ENCODE data around the gene AMMECR1L.
"Not testable (repeated sequence)": the region's sequence is repeated elsewhere in the genome, so short reads cannot be mapped to it uniquely, and the experiment has no call there.

AMMECR1L gene

GRCh38 chr2:127885780-127886592, at the start of gene AMMECR1L:
AMMECR1L (minus strand) TSS chr2:127885956; CDS start chr2:127874234, 11,722 bp downstream.
- peak; percentile 78 for DNase-seq

GRCh38 chr2:127935337-127935736, 49.6 kb upstream of the AMMECR1L start:
- no peak for DNase-seq

- no peak for DNase-seq
Measured at GRCh38 chr2:127932199-127932876, 46.6 kb upstream of the AMMECR1L start.

GRCh38 chr2:127929449-127929848, 43.7 kb upstream of the AMMECR1L start:
- DNase-seq, result no peak

DNA sequence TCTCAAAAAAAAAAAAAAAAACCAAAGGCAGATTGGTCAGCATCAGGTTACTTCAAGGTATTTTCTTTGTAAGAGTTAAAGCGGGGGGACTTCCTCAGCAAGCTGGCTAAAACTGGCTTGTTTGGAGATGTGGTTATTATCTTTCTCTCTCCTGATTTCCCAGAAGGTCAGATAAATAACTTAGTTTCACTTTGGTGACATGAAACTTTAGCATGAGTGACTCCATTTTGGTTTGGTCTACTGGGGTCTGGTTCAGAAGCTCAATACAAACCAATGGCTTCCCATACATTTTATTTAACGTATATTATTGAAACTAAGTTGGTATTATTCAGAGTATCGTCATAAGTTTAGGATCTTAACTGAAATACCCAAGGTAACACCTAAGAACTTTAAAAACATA, 41.6 kb upstream of the AMMECR1L start:
- no peak for DNase-seq

DNA sequence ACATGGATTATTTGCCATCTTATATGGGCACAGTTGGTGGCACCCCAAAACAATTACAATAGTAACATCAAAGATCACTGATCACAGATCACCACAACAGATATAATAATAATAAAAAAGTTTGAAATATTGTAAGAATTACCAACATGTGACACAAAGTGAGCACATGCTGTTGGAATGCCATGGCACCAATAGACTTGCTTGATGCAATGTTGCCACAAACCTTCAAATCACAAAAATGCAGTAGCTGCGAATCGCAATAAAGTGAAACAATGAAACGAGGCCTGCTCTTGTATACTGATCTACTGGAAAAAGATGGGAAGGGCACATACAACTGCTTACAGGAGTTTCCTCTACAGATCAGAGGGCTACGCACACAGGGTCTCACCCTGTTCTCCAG, 32.2 kb upstream of the AMMECR1L start:
- no peak for DNase-seq

DNA sequence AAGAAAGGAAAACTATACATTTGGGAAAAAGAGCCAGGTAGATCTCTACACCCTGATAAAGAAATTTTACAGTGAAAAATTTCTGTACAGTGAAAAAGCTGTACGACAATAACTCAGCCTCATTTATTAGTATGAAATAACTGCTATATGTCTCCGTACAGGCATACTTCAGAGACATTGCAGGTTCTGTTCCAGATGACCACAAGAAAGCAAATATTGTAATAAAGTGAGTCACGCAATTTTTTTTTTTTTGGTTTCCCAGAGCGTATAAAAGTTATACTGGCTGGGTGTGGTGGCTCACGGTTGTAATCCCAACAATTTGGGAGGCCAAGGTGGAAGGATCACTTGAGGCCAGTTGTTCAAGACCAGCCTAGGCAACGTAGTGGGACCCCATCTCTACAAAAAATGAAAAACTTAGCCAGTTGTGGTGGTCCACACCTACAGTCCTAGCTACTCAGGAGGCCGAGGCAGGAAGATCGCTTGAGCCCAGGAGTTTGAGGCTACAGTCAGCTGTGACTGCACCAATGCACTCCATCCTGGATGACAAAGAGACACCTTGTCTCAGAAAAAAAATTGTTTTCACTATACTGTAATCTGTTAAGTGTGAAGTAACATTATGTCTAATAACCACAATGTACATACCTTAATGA, 28.2 kb upstream of the AMMECR1L start:
- no peak for DNase-seq

GRCh38 chr2:127911737-127912136, 26.0 kb upstream of the AMMECR1L start:
- DNase-seq, result no peak

DNA sequence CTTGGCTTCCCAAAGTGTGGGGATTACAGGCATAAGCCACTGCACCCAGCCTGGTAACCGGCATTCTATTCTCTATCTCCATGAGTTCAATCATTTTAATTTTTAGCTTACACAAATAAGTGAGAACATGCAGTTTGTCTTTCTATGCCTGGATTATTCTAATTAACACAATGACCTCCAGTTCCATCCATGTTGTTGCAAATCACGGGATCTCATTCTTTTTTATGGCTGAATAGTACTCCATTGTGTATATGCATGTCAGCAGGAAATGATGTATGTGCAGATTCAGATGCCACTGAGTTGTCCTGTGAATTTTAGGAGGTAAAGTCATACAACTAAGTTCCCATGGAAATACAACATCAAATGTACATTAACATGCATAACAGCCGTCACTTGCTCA, 24.7 kb upstream of the AMMECR1L start:
- no peak for DNase-seq

DNA sequence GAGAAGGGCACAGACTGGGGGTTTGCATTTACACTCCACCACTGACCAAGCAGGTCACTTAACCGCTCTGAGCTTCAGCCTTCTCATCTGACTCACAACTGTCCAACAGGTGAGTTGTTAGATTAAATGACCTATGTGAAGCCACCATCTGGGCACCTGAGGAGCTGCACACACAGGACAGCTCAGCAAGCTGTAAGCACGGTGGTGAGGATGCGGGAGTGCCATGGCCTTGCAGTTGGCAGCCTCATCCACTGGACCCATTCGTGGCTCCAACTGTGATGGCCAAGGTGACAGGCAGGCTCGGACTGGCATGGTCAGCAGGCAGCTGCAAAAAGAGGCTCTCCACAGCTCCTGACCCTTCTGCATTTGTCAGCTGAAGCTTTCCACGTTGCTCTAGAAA, 23.3 kb upstream of the AMMECR1L start:
- no peak for DNase-seq

- not testable (repeated sequence) for DNase-seq
Measured at GRCh38 chr2:127907733-127908400, 22.1 kb upstream of the AMMECR1L start.

- DNase-seq, result no peak
Measured at GRCh38 chr2:127906206-127906926, 20.6 kb upstream of the AMMECR1L start.

- no peak for DNase-seq
Measured at GRCh38 chr2:127901339-127902056, 15.7 kb upstream of the AMMECR1L start.

GRCh38 chr2:127897531-127898211, 11.9 kb upstream of the AMMECR1L start:
- DNase-seq, result no peak

GRCh38 chr2:127893494-127893893, 7.7 kb upstream of the AMMECR1L start:
- no peak for DNase-seq

DNA sequence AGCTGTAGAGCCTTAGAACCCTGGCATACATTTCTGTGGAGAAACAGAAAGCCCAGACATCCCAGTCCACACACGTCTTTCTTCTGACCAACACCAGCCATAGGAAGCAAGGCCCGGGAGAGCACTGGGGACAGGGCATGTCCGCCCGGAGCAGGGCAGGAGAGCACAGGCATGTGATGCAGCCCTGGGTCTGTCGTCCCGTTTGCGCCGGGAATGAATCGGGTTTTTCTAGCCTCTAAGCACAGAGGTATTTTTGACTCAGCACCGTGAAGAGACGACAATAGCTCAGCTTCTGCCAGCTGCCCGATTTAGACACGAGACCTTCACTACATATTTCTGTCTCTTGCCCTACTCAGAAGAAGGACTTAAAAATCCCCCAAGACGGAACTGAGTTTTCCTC, 7.3 kb upstream of the AMMECR1L start:
- no peak for DNase-seq

GRCh38 chr2:127891811-127892210, 6.1 kb upstream of the AMMECR1L start:
- DNase-seq, result no peak

DNA sequence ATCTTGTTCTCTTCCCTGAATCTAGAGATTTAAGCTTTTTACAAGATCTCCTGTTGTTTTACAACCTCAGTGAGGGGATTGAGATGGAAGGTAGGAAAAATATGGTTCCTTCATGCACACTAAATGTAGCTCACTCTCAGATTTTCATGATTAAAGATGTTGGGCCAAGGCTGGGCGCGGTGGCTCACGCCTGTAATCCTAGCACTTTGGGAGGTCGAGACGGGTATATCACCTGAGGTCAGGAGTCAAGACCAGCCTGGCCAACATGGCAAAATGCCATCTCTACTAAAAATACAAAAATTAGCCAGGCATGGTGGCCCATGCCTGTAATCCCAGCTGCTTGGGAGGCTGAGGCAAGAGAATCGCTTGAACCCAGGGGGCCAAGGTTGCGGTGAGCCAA, 5.0 kb upstream of the AMMECR1L start:
- DNase-seq, result not testable (repeated sequence)

- no peak for DNase-seq
Measured at GRCh38 chr2:127888772-127889171, 3.0 kb upstream of the AMMECR1L start.

GRCh38 chr2:127887776-127888130, 2.0 kb upstream of the AMMECR1L start:
- DNase-seq, result no peak

- DNase-seq, result no peak
Measured at GRCh38 chr2:127887082-127887775, 1.5 kb upstream of the AMMECR1L start.
